HG03060 (cell line): ENCODE measurements around the gene GNAT3.

Experiments
- ATAC-seq: cut with Tn5 transposase; IDR thresholded peaks from one replicate; pipeline ENCODE4 v1.9.1; 2021; ENCODE audit warnings: low read depth, moderate number of reproducible peaks; ENCODE audit not compliant: unreplicated experiment

The GNAT3 gene

GRCh38 chr7:80511964-80512363, at the start of gene GNAT3:
Gene GNAT3, minus strand, starts transcription at chr7:80512064. Its CDS starts 138 bp downstream, at chr7:80511926.
- ATAC-seq: no peak

GRCh38 chr7:80558116-80558515, 46.3 kb upstream of the GNAT3 start:
- ATAC-seq: no peak

GRCh38 chr7:80552031-80552694, 40.3 kb upstream of the GNAT3 start:
- ATAC-seq: no peak

- no peak for ATAC-seq
These were observed 38.1 kb upstream of the GNAT3 start for GRCh38 chr7:80550005-80550404.

GRCh38 chr7:80548840-80549530, 37.1 kb upstream of the GNAT3 start:
- ATAC-seq: no peak

- no peak for ATAC-seq
These were observed 30.5 kb upstream of the GNAT3 start for GRCh38 chr7:80542398-80542797.

- ATAC-seq: no peak
These were observed 29.0 kb upstream of the GNAT3 start for GRCh38 chr7:80540836-80541235.

GRCh38 chr7:80537091-80537490, 25.2 kb upstream of the GNAT3 start:
- no peak for ATAC-seq

GRCh38 chr7:80536426-80536825, 24.6 kb upstream of the GNAT3 start:
- no peak for ATAC-seq

- ATAC-seq: no peak
These were observed 21.4 kb upstream of the GNAT3 start for GRCh38 chr7:80533287-80533686.

GRCh38 chr7:80532153-80532552, 20.3 kb upstream of the GNAT3 start:
- ATAC-seq: no peak

GRCh38 chr7:80530136-80530535, 18.3 kb upstream of the GNAT3 start:
- ATAC-seq: no peak

- ATAC-seq: no peak
These were observed 17.5 kb upstream of the GNAT3 start for GRCh38 chr7:80529362-80529761.

- no peak for ATAC-seq
These were observed 16.8 kb upstream of the GNAT3 start for GRCh38 chr7:80528689-80529088.

GRCh38 chr7:80526472-80526871, 14.6 kb upstream of the GNAT3 start:
- ATAC-seq: no peak

- ATAC-seq: no peak
These were observed 12.8 kb upstream of the GNAT3 start for GRCh38 chr7:80524693-80525092.

- no peak for ATAC-seq
These were observed 9.9 kb upstream of the GNAT3 start for GRCh38 chr7:80521809-80522208.

- ATAC-seq: no peak
These were observed 8.3 kb upstream of the GNAT3 start for GRCh38 chr7:80520199-80520598.

- no peak for ATAC-seq
These were observed 5.5 kb upstream of the GNAT3 start for GRCh38 chr7:80517282-80517747.

GRCh38 chr7:80515298-80515697, 3.4 kb upstream of the GNAT3 start:
- ATAC-seq: no peak

- no peak for ATAC-seq
These were observed 1.8 kb downstream of the GNAT3 start for GRCh38 chr7:80510021-80510420.

- ATAC-seq: no peak
These were observed 3.4 kb downstream of the GNAT3 start for GRCh38 chr7:80508440-80508839.
